ENCODE results near the gene RGS7BP.

- TF ChIP-seq EZH2 (IDR thresholded peaks at IDR 0.05; ENCODE audit: low read length, missing control alignments), result no peak
- no peak for TF ChIP-seq CTCF (conservative IDR thresholded peaks at IDR 0.05 in 1 of 2, IDR thresholded peaks at IDR 0.05 in 1 of 2; ENCODE audit: low read depth in 1 of 2, low read length in 2 of 2)
Measured at GRCh38 chr5:64599226-64599625, 93.4 kb downstream of the RGS7BP start.

All from fibroblast of lung (primary cell).